Kidney epithelial cell (primary cell): ENCODE results near the gene C1QL4. TPM values are rescaled to one million over a fixed set of nuclear protein-coding genes. Genes with fewer than 3 reads are reported as not detected.

Experiments
- DNase-seq: peaks from one replicate; pipeline ENCODE4 v3.0.0-alpha.2; 2010; ENCODE audit warnings: low read depth
- H3K27me3 ChIP-seq: 2 replicates; pipeline ENCODE4 v1.6.0; 2011; ENCODE audit warnings: low read length; ENCODE audit not compliant: control insufficient read depth, insufficient read depth
- H3K36me3 ChIP-seq: 2 replicates; pipeline ENCODE4 v1.5.1; 2011; ENCODE audit warnings: low read length; ENCODE audit not compliant: control insufficient read depth, insufficient read depth
- H3K4me3 ChIP-seq: 2 replicates; pipeline ENCODE4 v1.5.1; 2011; ENCODE audit warnings: low read depth, mild to moderate bottlenecking, control low read depth, low read length
- CTCF ChIP-seq: IDR thresholded peaks from 2 replicates; pipeline ENCODE4 v1.5.1; 2011; ENCODE audit warnings: mild to moderate bottlenecking, moderate library complexity, low read length, control low read depth, inconsistent platforms; ENCODE audit not compliant: insufficient read depth, poor library complexity, severe bottlenecking
- total RNA-seq: library from RNA; depleted of rRNA; stranded (reverse); fragments of >200 nt; gene quantifications from 2 replicates; pipeline ENCODE4 v1.2.3, GENCODE V29; 2015

Gene C1QL4
- total RNA-seq, 1 donor from 2014 or later = not detected

- TF ChIP-seq CTCF = no peak
- H3K27me3 ChIP-seq = peaks cover 88% of the 10 kb centered on the region
- no peaks in the 10 kb centered on the region for H3K36me3 ChIP-seq
- no peak for DNase-seq
- H3K4me3 ChIP-seq = no peak overlapping the region
These were observed 4.7 kb upstream of the C1QL4 start for GRCh38 chr12:49341777-49342065.

- Histone ChIP-seq H3K36me3 (no peaks in the 10 kb centered on the region), H3K4me3 (no peak overlapping the region), H3K27me3 (peaks cover 88% of the 10 kb centered on the region)
- TF ChIP-seq CTCF = no peak
- no peak for DNase-seq
These were observed 4.2 kb upstream of the C1QL4 start for GRCh38 chr12:49340971-49341776.

GRCh38 chr12:49340095-49340870 lies 3.3 kb upstream of the C1QL4 start:
- Histone ChIP-seq H3K36me3 (no peaks in the 10 kb centered on the region), H3K4me3 (no peak overlapping the region), H3K27me3 (peaks cover 91% of the 10 kb centered on the region)
- no peak for DNase-seq
- no peak for TF ChIP-seq CTCF

- no peak for DNase-seq
- Histone ChIP-seq H3K27me3 (peaks cover 94% of the 10 kb centered on the region), H3K36me3 (no peaks in the 10 kb centered on the region), H3K4me3 (no peak overlapping the region)
- TF ChIP-seq CTCF = no peak
These were observed 2.5 kb upstream of the C1QL4 start for GRCh38 chr12:49339464-49339861.

- H3K27me3 ChIP-seq = peaks cover 95% of the 10 kb centered on the region
These were observed 2.0 kb upstream of the C1QL4 start for GRCh38 chr12:49338830-49339463.

More at GRCh38 chr12:49338830-49339463, 2.0 kb upstream of the C1QL4 start:
- Histone ChIP-seq H3K36me3 (no peaks in the 10 kb centered on the region), H3K4me3 (no peak overlapping the region)
- no peak for TF ChIP-seq CTCF
- DNase-seq = no peak
